Stomach (tissue), 4 donors: ENCODE data around the gene WDR93.

Experiments used
- POLR2AphosphoS5 ChIP-seq, 3 donors: sonication (generic); formaldehyde crosslinking; IDR thresholded peaks; one replicate each; pipeline ENCODE4 v1.6.1; 2016; ENCODE audit warnings: antibody characterized with exemption in 3 of 3
- TF ChIP-seq, protein P1 (sequence below), 7 experiments: fragments of 450-650 bp in 4 of 7; fragments of 200-600 bp in 3 of 7; sonication (generic) in 3 of 7; IDR thresholded peaks; one replicate each; pipeline ENCODE4 v1.5.1; 2016 to 2019; ENCODE audit warnings: antibody characterized with exemption in 7 of 7, control low read depth in 2 of 7, mild to moderate bottlenecking in 1 of 7

DNA sequence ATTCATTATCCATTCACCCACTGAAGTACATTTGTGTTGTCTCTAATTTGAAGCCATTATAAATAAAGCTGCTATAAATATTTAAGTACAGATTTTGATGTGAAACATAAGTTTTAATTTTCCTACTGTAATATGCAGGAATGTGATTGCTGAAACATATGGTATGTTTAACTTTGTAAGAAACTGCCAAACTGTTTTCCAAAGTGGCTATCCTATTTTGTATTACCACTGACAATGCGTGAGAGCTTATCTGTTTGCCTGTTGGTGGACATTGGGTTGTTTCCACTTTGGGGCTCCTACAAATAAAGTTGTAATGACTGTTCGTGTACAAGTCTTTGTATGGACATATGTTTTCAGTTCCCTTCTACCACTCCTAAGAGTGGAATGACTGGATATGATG is 2.5 kb downstream of the WDR93 start:
- no peak for TF ChIP-seq POLR2AphosphoS5 (IDR thresholded peaks at IDR 0.05)
- TF ChIP-seq, protein P1, sequence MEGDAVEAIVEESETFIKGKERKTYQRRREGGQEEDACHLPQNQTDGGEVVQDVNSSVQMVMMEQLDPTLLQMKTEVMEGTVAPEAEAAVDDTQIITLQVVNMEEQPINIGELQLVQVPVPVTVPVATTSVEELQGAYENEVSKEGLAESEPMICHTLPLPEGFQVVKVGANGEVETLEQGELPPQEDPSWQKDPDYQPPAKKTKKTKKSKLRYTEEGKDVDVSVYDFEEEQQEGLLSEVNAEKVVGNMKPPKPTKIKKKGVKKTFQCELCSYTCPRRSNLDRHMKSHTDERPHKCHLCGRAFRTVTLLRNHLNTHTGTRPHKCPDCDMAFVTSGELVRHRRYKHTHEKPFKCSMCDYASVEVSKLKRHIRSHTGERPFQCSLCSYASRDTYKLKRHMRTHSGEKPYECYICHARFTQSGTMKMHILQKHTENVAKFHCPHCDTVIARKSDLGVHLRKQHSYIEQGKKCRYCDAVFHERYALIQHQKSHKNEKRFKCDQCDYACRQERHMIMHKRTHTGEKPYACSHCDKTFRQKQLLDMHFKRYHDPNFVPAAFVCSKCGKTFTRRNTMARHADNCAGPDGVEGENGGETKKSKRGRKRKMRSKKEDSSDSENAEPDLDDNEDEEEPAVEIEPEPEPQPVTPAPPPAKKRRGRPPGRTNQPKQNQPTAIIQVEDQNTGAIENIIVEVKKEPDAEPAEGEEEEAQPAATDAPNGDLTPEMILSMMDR (IDR thresholded peaks at IDR 0.05): no peak
